ENCODE measurements around the gene FARP2. TPM values are rescaled to one million over a fixed set of nuclear protein-coding genes. Genes with fewer than 3 reads are reported as not detected.

Gene FARP2
- total and polyA plus RNA-seq, 2 experiments from 2014 or later, result 16.0 to 22.6 TPM

GRCh38 chr2:241489733-241490680 lies 133.9 kb downstream of the FARP2 start:
- Mint-ChIP-seq H3K27ac (no peak overlapping the region), H3K4me1 (peaks cover 4% of the 10 kb centered on the region; the same call in 1 of the 3 replicates)
- peak; percentile 14; the same call in 2 of the 3 replicates for ATAC-seq

More at GRCh38 chr2:241489733-241490680, 133.9 kb downstream of the FARP2 start:
- no peak for DNase-seq (ENCODE audit: low spot score)
- no peaks in the 10 kb centered on the region for H3K4me1 ChIP-seq (ENCODE audit: insufficient read depth)
- no peaks in the 10 kb centered on the region for H4K20me1 ChIP-seq (replicated peaks; ENCODE audit: insufficient read depth)
- H3K4me3 Mint-ChIP-seq, result no peak overlapping the region
- no peaks in the 10 kb centered on the region for H3K9me2 ChIP-seq (ENCODE audit: insufficient read depth)
- H2AFZ ChIP-seq, result no peak overlapping the region
- no peaks in the 10 kb centered on the region for H3K27me3 ChIP-seq (ENCODE audit: insufficient read depth)
- no peaks in the 10 kb centered on the region; the same call in 1 of the 2 replicates for H3F3A ChIP-seq (replicated peaks; ENCODE audit: low read depth)
- H3K27ac ChIP-seq (ENCODE audit: low read depth), result no peak overlapping the region
- no peak overlapping the region for H3K4me3 ChIP-seq
- no peaks in the 10 kb centered on the region for H3K79me2 ChIP-seq (replicated peaks; ENCODE audit: insufficient read depth)
- no peak overlapping the region for H3K4me2 ChIP-seq
- peaks cover 12% of the 10 kb centered on the region for H3K36me3 Mint-ChIP-seq (ENCODE audit: low read depth)
- TF ChIP-seq JUNB (IDR thresholded peaks at IDR 0.05; ENCODE audit: unreplicated experiment) (no peak), STAT1 (IDR thresholded peaks at IDR 0.05; ENCODE audit: unreplicated experiment) (no peak), NANOG (IDR thresholded peaks at IDR 0.05; ENCODE audit: borderline replicate concordance) (no peak), CREB1 (CRISPR knock-in tag; IDR thresholded peaks at IDR 0.05; ENCODE audit: low read depth) (no peak), ZNF331 (CRISPR knock-in tag; IDR thresholded peaks at IDR 0.05; ENCODE audit: low read depth) (no peak), EZH2 (IDR thresholded peaks at IDR 0.05; ENCODE audit: low read depth, unreplicated experiment) (no peak), REST (IDR thresholded peaks at IDR 0.05; ENCODE audit: unreplicated experiment) (no peak), EZH2phosphoT487 (IDR thresholded peaks at IDR 0.05; ENCODE audit: unreplicated experiment) (no peak), ZNF114 (CRISPR knock-in tag; IDR thresholded peaks at IDR 0.05) (no peak), POLR2AphosphoS5 (IDR thresholded peaks at IDR 0.05; ENCODE audit: low read depth) (no peak)
- TF ChIP-seq, protein P1, sequence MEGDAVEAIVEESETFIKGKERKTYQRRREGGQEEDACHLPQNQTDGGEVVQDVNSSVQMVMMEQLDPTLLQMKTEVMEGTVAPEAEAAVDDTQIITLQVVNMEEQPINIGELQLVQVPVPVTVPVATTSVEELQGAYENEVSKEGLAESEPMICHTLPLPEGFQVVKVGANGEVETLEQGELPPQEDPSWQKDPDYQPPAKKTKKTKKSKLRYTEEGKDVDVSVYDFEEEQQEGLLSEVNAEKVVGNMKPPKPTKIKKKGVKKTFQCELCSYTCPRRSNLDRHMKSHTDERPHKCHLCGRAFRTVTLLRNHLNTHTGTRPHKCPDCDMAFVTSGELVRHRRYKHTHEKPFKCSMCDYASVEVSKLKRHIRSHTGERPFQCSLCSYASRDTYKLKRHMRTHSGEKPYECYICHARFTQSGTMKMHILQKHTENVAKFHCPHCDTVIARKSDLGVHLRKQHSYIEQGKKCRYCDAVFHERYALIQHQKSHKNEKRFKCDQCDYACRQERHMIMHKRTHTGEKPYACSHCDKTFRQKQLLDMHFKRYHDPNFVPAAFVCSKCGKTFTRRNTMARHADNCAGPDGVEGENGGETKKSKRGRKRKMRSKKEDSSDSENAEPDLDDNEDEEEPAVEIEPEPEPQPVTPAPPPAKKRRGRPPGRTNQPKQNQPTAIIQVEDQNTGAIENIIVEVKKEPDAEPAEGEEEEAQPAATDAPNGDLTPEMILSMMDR (conservative IDR thresholded peaks at IDR 0.05; ENCODE audit: low read depth in 2 of 2), result no peak
- TF ChIP-seq, protein P2, sequence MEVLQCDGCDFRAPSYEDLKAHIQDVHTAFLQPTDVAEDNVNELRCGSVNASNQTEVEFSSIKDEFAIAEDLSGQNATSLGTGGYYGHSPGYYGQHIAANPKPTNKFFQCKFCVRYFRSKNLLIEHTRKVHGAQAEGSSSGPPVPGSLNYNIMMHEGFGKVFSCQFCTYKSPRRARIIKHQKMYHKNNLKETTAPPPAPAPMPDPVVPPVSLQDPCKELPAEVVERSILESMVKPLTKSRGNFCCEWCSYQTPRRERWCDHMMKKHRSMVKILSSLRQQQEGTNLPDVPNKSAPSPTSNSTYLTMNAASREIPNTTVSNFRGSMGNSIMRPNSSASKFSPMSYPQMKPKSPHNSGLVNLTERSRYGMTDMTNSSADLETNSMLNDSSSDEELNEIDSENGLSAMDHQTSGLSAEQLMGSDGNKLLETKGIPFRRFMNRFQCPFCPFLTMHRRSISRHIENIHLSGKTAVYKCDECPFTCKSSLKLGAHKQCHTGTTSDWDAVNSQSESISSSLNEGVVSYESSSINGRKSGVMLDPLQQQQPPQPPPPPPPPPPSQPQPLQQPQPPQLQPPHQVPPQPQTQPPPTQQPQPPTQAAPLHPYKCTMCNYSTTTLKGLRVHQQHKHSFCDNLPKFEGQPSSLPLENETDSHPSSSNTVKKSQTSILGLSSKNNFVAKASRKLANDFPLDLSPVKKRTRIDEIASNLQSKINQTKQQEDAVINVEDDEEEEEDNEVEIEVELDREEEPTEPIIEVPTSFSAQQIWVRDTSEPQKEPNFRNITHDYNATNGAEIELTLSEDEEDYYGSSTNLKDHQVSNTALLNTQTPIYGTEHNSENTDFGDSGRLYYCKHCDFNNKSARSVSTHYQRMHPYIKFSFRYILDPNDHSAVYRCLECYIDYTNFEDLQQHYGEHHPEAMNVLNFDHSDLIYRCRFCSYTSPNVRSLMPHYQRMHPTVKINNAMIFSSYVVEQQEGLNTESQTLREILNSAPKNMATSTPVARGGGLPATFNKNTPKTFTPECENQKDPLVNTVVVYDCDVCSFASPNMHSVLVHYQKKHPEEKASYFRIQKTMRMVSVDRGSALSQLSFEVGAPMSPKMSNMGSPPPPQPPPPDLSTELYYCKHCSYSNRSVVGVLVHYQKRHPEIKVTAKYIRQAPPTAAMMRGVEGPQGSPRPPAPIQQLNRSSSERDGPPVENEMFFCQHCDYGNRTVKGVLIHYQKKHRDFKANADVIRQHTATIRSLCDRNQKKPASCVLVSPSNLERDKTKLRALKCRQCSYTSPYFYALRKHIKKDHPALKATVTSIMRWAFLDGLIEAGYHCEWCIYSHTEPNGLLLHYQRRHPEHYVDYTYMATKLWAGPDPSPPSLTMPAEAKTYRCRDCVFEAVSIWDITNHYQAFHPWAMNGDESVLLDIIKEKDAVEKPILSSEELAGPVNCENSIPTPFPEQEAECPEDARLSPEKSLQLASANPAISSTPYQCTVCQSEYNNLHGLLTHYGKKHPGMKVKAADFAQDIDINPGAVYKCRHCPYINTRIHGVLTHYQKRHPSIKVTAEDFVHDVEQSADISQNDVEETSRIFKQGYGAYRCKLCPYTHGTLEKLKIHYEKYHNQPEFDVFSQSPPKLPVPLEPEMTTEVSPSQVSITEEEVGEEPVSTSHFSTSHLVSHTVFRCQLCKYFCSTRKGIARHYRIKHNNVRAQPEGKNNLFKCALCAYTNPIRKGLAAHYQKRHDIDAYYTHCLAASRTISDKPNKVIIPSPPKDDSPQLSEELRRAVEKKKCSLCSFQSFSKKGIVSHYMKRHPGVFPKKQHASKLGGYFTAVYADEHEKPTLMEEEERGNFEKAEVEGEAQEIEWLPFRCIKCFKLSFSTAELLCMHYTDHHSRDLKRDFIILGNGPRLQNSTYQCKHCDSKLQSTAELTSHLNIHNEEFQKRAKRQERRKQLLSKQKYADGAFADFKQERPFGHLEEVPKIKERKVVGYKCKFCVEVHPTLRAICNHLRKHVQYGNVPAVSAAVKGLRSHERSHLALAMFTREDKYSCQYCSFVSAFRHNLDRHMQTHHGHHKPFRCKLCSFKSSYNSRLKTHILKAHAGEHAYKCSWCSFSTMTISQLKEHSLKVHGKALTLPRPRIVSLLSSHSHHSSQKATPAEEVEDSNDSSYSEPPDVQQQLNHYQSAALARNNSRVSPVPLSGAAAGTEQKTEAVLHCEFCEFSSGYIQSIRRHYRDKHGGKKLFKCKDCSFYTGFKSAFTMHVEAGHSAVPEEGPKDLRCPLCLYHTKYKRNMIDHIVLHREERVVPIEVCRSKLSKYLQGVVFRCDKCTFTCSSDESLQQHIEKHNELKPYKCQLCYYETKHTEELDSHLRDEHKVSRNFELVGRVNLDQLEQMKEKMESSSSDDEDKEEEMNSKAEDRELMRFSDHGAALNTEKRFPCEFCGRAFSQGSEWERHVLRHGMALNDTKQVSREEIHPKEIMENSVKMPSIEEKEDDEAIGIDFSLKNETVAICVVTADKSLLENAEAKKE (CRISPR knock-in tag; IDR thresholded peaks at IDR 0.05), result no peak
- TF ChIP-seq, protein P3, sequence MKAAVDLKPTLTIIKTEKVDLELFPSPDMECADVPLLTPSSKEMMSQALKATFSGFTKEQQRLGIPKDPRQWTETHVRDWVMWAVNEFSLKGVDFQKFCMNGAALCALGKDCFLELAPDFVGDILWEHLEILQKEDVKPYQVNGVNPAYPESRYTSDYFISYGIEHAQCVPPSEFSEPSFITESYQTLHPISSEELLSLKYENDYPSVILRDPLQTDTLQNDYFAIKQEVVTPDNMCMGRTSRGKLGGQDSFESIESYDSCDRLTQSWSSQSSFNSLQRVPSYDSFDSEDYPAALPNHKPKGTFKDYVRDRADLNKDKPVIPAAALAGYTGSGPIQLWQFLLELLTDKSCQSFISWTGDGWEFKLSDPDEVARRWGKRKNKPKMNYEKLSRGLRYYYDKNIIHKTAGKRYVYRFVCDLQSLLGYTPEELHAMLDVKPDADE (IDR thresholded peaks at IDR 0.05), result no peak
- H3K9me3 Mint-ChIP-seq, result no peaks in the 10 kb centered on the region; the same call in 1 of the 3 replicates
- peaks cover 19% of the 10 kb centered on the region for H3K27me3 Mint-ChIP-seq (ENCODE audit: insufficient read depth, low read depth, poor library complexity)
- H3K36me3 ChIP-seq (ENCODE audit: insufficient read depth), result no peaks in the 10 kb centered on the region

All from GM23338 (cell line).